ENCODE measurements around the gene ADRM1.
A peak's percentile ranks its signal among the peaks of the same experiment; 100 is the strongest.

Gene ADRM1

DNA sequence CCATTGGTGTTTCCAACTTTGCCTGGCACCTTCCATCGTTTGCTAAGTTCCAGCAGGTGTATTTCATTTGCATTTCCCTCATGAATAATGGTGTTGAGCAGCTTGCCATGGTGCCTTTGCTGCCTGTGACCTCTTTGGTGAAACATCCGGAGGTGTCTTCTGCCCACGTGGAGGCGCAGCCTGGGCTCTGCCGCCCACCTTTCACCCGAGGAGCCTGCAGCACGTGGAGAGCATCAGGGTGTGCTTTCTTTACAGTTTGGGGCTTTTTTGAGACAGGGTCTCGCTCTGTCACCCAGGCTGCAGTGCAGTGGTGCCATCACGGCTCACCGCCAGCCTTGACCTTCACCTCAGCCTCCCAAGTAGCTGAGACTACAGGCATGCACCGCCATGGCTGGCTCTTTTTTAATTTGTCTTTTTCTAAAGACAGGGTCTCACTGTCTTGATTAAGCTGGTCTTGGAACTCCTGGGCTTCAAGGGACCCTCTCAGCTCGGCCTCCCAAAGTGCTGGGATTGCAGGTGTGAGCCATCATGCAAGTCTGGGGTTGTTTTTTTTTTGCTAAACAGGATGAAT lies 3.0 kb upstream of the ADRM1 start:
- DNase-seq: no peak

DNA sequence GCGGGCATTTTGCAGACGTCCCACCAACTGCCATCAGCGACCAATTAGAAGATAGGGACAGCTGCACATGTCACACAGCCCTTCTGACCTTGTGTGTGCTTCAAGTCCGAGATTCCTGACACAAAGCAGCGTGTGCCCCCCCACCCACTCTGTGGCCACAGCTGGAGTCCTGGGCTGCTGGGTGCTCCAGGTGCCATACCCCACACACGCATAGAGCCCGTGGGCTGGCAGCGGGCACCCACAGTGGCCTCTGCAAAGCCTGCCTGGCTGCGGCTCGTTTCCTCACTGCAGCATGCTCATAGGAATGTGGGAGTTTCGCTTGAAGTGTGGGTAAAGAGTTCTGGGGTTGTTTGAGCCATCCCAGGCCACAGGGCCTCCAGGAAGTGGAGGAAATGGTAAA lies 2.5 kb upstream of the ADRM1 start:
- DNase-seq: no peak

DNA sequence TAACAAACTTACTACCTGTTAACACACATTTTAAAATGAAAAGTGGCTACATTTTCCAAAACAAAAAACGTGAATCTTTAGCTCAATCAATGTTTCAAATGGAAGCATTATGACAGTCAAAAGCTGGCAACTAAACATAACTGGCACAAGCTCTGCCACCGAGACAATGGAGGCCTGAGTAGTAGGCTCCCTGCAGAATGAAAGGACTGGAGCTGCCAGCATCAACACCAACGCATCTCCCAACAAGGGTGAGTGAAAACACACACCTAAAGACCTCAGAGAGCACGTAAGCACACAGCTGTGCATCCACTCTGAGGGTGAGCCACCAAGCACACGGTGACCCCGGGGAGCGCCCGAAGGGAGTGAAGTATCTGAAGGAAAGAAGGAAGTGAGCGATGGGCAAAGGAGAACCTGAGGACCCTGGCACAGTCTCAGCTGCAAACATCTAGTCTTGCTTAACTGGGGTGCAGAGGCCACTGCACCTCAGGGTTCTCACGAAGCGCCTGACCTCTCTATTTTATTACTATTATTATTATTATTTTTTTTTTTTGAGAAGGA lies 1.6 kb upstream of the ADRM1 start:
- DNase-seq: no peak

DNA sequence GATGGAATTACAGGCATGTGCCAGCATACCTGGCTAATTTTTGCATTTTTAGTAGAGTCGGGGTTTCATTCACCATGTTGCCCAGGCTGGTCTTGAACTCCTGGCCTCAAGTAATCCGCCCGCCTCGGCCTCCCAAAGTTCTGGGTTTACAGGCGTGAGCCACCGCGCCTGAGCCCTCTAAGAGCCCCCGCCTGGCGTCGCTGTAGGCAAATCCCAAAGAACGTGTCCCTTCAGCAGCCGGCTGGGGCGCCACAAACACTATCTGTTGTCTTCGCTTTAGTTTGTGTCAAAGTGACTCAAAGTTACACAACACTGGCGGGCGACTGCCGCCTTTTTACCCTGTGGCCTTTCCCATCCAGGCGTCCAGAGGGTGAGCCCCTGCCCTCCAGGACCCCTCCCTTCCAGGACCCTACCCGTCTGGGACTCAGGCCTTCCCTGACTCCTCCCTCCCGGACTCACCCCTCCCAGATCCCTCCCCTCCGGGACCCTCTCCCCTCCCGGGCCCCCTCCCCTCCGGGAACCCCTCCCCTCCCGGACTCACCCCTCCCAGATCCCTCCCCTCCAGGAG lies 940 bp upstream of the ADRM1 start:
- DNase-seq: peak; percentile 60 to 64

DNA sequence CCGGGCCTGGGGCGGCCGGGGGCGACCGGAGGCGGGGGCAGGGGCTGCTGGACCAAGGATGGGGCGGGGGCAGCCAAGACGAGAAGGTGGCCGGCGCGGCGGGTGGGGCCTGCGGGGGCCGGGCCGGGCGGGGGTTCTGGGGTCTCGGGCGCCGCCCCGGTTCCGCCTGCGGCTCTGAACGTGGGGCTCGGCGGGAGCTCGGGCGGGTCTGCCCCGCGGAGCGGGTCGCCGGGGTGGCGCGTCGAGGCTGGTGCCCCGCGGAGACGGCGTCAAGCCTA lies 204 bp downstream of the ADRM1 start:
- no peak for DNase-seq

DNA sequence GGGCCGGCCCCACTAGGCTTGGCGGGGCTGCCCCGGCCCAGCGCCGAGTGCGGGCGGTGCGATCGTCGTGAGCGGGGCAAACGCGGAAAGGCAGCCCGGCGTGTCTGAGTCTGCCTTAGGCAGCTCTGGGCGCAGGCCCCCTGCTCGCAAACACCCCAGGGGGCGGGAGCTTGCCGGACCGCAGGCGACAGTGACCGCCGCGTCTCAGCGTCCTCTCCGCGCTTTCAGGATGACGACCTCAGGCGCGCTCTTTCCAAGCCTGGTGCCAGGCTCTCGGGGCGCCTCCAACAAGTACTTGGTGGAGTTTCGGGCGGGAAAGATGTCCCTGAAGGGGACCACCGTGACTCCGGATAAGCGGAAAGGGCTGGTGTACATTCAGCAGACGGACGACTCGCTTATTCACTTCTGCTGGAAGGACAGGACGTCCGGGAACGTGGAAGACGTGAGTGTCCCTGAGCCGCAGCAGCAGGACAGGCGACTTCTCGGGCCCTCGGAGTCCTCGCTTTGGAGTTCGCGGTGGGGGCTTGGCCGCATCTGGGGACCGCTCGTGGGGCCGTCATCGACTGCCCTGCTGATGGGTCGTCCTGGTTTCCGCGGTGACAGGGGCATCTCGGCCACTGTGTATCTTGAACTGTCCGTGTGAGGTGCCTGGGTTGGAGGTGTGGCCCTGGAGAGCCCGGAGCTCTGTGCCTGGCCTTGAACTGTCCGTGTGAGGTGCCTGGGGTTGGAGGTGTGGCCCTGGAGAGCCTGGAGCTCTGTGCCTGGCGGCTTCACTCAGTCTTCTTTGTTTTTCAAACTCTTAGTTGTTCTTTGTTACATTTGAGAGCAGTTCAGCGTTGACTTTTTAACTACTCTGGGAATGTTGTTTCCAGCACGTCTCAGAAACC lies 786 bp downstream of the ADRM1 start:
- no peak for DNase-seq

DNA sequence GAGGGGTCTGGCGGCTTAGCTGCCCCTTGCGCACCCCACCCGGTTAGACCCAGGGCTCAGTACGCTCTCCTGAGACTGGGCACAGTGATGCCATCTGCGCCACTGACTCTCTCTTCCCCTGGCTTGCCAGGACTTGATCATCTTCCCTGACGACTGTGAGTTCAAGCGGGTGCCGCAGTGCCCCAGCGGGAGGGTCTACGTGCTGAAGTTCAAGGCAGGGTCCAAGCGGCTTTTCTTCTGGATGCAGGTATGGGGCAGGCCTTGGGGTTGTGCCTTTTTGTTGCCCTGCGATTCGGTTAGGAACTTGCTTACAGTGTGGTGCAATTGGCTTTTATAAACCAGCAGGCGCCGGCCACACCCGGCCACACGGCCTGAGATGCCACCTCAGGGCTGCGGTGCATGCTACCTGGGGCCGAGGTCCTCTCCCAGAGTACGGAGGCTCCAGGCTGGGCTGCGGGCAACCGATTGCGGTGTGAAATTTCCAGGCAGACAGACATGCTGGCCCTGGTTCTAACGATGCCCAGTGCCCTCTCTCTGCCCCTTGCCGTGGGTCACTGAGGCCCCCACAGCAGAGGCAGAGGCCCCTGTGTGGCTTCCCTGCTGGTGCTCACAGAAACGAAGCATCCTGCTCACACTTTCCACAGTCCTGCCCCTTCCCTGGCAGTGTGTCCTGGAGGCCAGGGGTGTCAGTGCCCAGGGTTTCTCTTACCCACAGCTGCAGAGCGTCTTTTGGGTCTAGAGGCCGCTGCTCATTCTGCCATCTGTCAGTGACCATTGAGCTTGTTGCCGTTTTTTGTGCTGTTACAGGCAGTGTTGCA lies 1.7 kb downstream of the ADRM1 start:
- DNase-seq: no peak

DNA sequence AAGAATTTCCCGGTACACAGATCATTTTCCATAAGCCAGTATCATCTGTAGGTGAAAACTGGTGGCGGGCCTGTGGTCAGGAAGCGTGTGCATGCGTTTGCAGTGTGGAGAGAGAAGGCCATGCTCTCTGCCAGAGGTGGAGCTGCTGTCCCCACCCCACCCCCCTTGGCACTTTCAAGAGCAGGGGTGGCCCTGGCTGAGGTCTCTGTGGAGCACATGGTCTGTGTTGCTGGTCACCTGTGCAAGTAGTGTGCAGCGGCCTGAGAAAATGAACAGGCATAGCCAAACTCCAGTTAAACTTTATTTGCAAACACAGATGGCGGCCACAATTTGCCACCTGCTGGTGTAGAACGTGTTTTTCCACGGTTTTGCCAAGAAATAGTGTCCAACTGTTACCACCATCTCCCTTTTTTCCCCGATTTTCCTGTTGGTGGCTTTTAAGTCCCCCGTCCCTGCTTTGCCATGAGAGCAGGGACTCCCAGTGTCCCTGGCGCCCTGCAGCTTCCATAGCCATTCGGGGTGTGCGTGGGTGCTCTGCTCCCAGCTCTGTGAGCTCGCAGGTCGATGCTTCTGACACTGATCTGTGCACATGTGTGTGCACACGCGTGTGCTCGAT lies 2.5 kb downstream of the ADRM1 start:
- no peak for DNase-seq

DNA sequence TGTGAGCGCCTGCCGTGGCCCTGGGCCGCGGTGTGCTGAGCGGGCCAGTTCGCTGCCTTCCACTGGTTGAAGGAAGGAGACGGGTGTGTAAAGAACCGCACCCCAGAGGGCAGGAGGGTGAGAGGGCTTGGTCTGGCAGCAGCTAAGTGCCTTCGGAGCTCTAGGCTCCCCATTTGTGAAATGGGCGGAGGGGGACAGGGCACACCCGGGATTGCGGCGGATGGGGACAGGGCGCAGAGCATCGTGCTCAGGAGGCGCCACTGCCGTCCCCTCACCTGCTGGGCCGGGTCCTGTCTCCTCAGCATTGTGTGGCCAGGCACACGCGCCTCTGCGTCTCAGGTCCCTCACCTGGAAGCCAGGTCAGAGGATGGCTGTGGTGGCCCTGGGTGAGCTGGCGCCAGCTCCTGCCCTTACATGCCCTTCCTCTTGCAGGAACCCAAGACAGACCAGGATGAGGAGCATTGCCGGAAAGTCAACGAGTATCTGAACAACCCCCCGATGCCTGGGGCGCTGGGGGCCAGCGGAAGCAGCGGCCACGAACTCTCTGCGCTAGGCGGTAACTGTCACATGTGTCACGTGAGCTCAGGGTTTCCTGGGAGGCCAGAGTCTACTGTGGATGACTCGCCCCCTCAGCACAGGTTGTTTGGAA lies 3.1 kb downstream of the ADRM1 start:
- DNase-seq: no peak

DNA sequence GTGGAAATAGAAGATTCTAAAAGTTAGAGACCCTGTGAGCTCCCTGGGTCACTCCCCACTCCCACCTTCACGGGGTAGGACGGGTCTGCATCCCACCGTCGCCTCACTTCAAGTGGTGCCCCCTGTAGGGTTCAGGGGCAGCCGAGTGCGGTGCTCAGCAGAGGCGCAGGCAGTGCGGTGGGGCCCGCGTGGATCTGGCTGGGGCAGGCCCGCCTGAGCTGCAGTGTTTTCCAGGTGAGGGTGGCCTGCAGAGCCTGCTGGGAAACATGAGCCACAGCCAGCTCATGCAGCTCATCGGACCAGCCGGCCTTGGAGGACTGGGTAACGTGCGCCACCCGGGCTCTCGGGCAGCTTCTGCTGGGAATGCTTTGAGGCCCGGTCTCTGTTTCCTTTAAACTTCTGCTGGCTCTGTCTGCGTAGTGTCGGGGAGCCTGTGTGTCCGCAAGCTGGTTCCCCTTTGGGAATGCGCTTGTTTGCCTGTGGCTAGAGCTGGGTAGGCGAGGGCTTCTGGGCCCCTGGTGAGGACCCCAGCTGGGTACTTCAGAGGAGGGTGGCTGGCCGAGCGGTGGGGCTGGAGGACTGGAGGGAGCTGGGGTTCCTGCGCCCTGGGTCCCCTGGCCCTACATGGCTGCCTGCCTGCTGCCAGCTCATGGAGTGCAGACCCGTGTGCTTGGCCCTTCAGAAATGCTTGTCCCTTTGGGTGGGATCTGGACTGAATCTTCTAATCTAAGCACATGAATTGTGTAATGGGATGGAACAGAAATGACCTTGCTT lies 3.8 kb downstream of the ADRM1 start:
- no peak for DNase-seq

DNA sequence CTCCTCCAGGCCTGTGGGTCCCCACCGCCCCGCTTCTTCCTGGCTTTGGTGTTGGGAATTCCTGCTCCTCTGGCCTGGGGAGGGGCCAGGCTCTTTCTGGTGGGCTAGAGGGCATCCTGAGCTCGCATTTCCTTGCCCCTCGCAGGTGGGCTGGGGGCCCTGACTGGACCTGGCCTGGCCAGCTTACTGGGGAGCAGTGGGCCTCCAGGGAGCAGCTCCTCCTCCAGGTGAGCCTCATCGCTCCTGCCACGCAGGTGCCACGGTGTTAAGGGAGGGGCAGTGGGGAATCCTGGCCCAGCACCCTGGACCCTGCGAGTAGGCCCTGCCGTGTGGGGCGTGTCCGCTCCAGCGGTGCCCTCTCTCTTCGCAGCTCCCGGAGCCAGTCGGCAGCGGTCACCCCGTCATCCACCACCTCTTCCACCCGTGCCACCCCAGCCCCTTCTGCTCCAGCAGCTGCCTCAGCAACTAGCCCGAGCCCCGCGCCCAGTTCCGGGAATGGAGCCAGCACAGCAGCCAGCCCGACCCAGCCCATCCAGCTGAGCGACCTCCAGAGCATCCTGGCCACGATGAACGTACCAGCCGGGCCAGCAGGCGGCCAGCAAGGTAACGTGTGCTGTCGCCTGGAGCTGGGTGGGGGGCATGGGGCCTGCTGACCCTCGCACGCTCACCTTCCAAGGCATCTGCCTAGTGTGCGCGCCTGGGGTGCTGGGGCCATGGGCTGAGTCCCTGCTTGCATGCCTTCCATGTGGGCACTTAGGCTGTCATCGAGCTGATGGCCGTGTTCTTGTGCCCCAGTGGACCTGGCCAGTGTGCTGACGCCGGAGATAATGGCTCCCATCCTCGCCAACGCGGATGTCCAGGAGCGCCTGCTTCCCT lies 4.7 kb downstream of the ADRM1 start:
- no peak for DNase-seq

DNA sequence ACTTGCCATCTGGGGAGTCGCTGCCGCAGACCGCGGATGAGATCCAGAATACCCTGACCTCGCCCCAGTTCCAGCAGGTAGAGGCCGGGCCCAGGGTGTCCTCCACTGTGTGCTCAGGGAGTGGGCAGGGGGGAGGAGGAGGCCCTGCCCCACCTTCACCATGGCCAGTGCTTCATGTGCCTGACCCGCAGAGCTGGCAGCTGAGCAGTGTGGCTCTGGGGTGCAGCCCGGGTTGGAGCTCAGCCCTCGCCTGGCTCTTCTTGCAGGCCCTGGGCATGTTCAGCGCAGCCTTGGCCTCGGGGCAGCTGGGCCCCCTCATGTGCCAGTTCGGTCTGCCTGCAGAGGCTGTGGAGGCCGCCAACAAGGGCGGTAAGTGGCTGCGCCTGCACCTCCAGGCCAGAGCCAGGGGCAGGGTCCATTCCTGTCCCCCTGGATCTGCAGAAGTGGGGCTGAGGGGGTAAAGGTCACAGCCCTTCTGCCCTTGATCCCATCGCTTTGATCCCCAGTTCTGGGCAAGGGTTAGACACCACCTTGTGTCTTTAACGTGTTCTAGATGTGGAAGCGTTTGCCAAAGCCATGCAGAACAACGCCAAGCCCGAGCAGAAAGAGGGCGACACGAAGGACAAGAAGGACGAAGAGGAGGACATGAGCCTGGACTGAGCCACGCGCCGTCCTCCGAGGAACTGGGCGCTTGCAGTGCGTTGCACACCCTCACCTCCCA lies 5.5 kb downstream of the ADRM1 start:
- DNase-seq: no peak

DNA sequence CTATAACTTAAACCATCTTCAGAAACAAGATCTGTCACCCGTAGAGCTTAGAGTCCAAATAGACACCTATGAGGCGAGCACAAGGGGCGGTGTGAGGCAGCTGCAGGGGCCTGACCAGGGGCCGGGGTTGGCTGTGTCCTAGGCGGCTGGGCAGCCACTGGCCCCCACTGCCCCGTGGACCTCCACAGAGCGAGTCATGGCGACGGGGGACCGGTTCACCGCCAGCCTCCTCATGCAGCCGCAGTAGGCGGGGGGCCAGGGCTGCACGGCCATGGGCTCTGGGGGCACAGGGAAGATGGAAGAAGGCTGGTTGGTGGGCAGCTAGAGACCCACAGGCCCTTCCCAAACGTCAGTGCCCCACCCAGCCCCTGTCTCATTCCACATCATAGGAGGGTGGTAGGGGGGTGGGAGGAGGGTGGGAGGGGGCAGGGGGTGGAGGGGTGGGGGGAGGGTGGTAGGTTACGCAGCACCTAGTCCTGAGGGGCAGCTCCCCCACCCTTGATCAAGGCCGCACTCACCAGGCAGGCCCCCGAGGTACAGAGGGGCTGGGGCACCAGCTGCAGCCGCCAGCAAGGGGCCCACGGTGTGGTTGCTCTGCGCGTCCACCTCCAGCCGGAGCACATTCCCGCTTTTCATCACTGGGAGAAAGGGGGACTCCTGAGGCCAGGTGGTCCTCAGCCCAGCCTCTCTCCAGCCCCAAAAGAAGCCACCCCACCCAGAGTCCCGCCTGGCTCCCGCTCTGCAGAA lies 6.6 kb downstream of the ADRM1 start:
- no peak for DNase-seq

DNA sequence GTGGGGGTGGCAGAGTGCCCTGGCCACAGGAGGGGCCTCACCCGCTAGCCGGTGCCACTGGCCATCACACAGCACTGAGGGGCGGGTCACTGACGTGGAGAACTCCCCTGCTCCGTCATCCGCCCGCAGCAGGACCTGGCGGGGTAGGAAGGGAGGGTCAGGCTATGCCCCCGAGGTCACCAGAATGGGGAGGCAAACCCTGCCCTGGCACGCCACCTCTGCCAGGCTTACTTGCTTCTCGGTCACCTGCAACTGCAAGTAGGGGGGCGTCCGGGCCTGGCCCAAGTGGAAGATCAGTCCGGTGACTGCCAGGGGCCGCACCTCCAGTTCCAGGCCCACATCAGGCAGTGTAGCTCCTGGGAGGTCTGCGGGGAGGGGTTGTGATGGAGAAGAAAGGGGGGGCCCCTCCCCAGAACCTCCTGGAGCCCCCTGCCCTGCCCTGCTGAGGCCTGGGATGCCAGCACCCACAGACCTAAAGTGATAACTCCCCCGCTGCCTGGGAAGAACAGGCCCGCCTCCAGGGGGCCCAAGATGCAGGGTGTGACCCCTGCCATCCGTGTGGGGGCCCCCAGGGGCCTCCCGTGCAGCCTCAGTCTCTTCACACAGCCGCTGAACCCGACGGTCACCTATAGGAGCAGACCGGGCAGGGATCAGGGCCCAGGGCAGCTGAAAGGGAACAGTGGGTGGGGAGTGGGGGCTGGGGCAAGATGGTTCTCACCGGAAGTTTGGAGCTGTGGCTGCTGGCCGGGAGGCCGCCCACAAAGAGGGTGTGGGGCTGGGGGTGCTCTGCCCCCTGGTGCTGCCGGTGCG lies 7.4 kb downstream of the ADRM1 start:
- no peak for DNase-seq

DNA sequence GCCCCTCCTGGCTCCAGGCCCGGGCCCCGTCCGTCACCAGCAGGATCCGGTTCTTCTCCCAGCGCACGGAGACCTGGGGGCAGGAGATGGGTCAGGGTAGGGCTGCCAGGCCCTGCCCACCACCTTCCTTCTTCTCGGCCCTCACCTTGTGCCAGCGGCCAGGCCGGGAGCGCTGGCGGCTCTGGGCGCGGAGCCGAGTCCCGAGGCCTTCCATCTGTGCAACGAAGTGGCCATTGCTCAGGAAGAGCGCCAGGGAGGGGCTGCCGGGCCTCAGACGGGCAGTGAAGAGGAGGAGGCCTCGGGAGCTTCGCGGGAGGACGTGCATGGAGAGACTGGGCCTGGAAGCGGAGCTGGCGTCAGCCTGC lies 7.9 kb downstream of the ADRM1 start:
- no peak for DNase-seq

DNA sequence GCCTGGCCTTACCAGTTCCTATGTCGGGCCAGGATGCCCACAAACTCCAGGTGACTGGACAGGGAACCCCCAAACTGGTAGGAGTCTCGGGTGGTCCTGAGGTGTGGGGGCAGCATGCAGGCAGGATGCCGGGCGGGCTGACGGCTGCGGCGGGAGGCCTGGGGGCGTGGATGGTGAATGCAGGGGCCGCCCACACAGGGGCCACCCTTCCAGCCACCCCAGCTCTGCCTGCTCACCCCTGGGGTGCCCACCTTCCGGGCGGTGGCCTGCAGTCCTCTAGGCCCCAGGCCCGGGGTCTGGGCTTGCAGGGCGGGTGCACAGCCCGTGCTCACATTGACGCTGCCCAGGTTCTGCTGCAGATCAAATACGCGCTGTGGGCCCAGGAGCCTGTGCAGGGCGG lies 8.4 kb downstream of the ADRM1 start:
- DNase-seq: no peak

DNA sequence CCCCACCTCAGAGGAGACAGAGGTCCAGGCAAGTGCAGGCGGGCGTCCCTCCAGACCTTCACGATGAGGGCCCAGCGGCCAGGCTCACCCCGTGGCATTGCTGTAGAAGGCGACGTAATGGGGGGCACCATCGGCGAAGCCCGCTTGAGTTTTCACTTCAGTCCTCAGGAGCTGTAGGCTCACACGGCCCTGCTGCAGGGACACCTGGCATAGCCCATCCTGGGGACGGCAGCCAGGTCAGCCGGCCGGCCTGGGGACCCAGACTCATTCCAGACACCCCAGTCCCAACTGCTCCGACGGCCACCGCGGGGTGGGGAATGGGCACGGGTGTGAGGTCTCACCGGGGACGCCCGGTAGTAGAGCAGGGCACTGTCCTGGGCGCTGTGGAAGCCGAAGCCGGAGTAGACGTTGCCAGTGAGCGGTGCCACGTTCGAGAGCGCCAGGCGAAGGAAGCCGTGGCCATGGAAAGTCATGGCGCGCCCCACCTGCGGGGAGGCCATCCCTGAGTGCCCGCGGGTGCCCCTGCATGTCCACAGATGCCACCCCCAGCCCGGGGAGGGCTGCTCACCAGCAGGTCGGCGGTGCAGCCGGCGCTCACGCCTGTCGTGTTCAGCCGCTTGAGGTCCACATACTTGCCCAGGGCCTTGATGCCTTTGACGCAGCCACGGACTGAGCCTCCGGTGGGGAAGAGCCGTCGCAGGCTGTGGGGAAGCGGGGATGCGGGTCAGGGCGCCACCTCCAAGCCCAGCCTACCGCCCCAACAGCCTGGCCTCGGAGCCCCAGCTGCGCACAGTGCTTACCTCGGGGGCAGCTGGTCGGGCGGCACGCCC lies 9.2 kb downstream of the ADRM1 start:
- no peak for DNase-seq

DNA sequence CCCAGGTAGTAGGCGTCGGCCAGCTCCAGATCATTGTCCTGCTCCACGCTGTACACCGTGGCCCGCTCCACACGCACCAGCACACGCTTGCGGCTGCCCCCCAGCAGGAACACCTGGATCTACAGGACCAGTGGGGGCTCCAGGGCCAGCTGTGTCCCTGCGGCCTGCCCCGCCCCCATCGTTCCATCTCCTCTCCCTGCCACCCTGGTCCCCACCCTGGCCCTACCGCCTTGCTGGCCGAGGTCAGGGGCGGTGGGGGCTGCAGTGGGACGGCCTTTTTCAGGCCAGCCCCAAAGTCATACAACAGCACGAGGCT lies 9.8 kb downstream of the ADRM1 start:
- DNase-seq: no peak
